GM06990 (cell line): ENCODE data around the gene TBX10.

ENCODE experiments used
- DNase-seq: peaks from one replicate; pipeline ENCODE4 v3.0.0-alpha.2; 2011; ENCODE audit not compliant: insufficient read length; ENCODE audit errors: extremely low read depth
- H3K27me3 ChIP-seq: replicated peaks from 2 replicates; pipeline ENCODE4 v1.6.0; 2011; ENCODE audit warnings: low read length; ENCODE audit not compliant: control insufficient read depth, insufficient read depth
- H3K36me3 ChIP-seq: 2 replicates; pipeline ENCODE4 v1.5.1; 2011; ENCODE audit warnings: low read length; ENCODE audit not compliant: control insufficient read depth, insufficient read depth
- H3K4me3 ChIP-seq: replicated peaks from 2 replicates; pipeline ENCODE4 v1.5.1; 2011; ENCODE audit warnings: low read depth, mild to moderate bottlenecking, control low read depth, low read length
- CTCF ChIP-seq: IDR thresholded peaks from 2 replicates; pipeline ENCODE4 v1.5.1; 2011; ENCODE audit warnings: low read length, control low read depth, mild to moderate bottlenecking, inconsistent platforms; ENCODE audit not compliant: insufficient read depth, poor library complexity, severe bottlenecking

The TBX10 gene

DNA sequence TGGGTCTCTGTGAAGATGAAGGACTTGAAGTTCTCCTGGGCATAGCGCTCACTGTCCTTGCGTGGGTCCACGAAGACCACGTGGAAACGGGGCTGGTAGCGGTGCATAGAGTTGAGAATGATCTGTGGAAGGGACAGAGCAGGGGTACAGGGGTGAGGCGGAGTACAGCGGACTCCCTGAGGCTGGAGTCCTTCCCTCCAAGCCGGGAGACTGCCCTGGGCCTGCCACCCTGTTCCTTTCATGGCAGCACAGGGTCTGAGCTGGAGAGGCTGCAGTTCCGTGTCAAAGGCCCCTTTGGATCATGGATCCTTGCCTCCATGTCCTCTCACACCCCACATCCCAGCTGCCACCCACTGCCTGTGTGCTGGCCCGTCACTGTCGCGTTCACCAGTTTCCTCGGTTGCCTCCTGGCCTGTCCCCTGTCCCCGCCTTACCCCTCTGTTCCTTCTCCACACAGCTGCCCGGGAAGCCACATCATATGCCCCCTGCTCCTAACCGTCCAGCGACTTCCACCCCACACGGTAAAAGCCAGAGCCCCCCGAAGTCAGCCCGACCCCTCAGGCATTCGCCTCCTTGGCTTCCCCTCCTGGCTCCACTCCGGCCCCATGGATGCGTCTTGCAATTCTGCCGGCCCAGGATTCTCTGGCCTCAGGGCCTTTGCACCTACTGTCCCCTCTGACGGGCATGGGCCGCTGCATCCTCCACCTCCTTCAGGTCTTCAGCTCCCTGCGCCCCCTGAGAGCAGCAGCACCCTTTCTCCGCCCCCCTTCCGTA, 6.4 kb downstream of the TBX10 start:
- H3K4me3 ChIP-seq: no peak overlapping the region
- no peak for TF ChIP-seq CTCF
- H3K36me3 ChIP-seq: no peaks in the 10 kb centered on the region
- no peaks in the 10 kb centered on the region; the same call in 1 of the 2 replicates for H3K27me3 ChIP-seq
- no peak for DNase-seq

DNA sequence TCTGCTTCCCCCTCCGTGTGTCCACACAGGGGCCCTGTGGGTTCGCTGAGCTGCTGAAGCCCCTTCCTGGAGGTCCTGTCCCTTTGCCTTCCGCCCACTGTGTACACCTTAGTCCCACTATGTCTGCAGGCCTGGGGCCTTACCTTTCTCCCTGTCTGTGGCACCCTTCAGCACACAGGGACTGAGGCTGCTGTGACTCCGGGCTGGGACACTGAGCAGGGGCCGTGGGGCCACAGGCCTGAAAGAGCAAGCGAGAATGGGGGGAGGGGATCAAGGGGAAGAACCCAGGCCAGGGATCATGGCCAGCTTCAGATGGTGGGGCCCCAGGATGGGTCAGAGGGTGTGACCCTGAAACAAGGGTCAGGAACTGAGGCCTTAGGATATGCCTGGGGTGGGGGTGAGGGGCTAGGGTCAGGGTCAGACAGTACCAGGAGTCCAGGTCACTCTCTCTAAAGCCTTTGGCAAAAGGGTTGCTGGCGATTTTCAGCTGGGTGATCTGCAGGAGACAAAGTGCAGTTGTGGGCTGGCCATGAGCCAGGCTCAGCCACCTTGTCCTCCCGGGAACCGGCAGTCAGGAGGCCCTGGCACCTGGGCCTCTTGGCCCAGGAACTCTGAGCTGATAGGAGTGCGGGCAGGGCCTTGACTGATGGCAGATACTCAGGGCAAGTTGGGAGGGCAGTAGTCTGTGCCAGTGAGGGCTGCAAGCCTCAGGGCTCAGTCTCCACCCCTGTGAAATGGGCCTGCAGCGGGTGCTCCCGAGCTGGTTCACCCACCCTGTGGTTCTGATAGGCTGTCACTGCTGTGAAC, 7.2 kb downstream of the TBX10 start:
- Histone ChIP-seq H3K4me3 (no peak overlapping the region), H3K36me3 (no peaks in the 10 kb centered on the region), H3K27me3 (no peaks in the 10 kb centered on the region; the same call in 1 of the 2 replicates)
- DNase-seq: no peak
- TF ChIP-seq CTCF: no peak

DNA sequence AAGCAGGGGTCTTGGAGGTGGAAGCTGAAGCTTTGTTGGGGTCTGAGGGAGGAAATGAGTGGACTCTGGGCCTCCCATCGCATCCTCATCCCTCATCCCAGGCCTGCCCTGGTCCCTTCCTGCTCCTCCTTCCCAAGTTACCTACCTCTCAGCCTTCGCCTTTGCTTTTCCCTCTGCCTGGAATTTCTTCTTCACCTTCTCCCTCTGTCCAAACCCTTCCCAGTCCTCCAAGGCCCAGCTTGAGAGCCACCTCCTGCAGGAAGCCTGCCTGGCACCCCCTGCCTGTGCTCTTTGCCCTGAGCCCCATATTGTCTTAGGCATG, 7.7 kb downstream of the TBX10 start:
- Histone ChIP-seq H3K4me3 (no peak overlapping the region), H3K27me3 (no peaks in the 10 kb centered on the region; the same call in 1 of the 2 replicates), H3K36me3 (no peaks in the 10 kb centered on the region)
- no peak for DNase-seq
- no peak for TF ChIP-seq CTCF

DNA sequence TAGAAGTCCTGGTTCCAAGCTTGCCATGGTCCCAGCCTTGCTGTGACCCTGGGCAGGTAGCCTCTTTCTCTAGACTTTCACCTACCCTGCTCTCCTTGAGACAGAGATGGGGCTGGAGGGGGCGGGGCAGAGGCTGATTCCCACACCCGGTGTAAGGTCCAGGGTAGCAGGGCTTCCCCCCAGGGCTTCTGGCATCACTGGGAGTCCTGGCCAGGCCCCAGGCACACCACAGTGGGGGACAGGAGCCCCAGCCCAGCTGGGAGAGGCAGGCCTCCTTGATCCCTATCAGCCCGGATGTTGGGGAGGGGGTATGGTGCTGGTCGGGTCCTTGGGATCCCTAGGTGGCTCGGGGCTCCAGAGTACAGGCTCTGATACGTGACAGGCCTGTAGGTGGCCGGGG, 8.2 kb downstream of the TBX10 start:
- no peak for DNase-seq
- Histone ChIP-seq H3K4me3 (no peak overlapping the region), H3K36me3 (no peaks in the 10 kb centered on the region), H3K27me3 (no peaks in the 10 kb centered on the region; the same call in 1 of the 2 replicates)
- TF ChIP-seq CTCF: no peak

DNA sequence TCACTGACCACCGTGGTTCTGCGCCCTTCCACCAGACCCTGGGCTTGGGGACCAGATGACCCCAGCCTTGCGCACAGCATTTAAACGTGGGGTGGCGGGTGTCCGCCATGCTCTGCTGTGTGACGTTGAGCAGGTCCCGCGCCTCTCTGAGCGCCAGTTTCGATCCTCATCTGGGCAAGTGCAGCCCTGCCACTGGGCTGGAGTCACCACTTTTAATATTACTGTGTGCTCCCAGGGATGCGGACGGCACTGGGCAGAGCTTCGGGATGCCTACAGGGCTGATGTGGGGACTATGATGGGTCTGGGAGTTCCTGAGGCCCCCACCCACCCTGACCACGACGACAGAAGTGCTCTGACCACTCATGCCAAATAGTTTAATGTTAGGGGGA, 8.6 kb downstream of the TBX10 start:
- no peak for DNase-seq

More for the DNA sequence above, 8.6 kb downstream of the TBX10 start:
- no peaks in the 10 kb centered on the region; the same call in 1 of the 2 replicates for H3K27me3 ChIP-seq
- TF ChIP-seq CTCF: no peak
- no peaks in the 10 kb centered on the region for H3K36me3 ChIP-seq
- peak overlapping the region; percentile 63 for H3K4me3 ChIP-seq
